Measurements from ENCODE around the gene UGT1A6.

- TF ChIP-seq MAFK (IDR thresholded peaks at IDR 0.05; ENCODE audit: partially characterized antibody) (no peak), SMC3 (IDR thresholded peaks at IDR 0.05) (no peak), RAD21 (conservative IDR thresholded peaks at IDR 0.05 in 1 of 2, IDR thresholded peaks at IDR 0.05 in 1 of 2) (no peak), POLR2A (IDR thresholded peaks at IDR 0.05; ENCODE audit: low read length) (no peak), TP53 (CRISPR knock-in tag; IDR thresholded peaks at IDR 0.05) (no peak), REST (IDR thresholded peaks at IDR 0.05) (no peak), MYC (IDR thresholded peaks at IDR 0.05; ENCODE audit: borderline replicate concordance, low read length) (no peak), ZFP36 (IDR thresholded peaks at IDR 0.05; ENCODE audit: borderline replicate concordance, partially characterized antibody) (no peak), KDM5A (IDR thresholded peaks at IDR 0.05) (no peak), HDAC2 (IDR thresholded peaks at IDR 0.05) (no peak), EP300 (IDR thresholded peaks at IDR 0.05) (no peak)
- TF ChIP-seq, protein P1, sequence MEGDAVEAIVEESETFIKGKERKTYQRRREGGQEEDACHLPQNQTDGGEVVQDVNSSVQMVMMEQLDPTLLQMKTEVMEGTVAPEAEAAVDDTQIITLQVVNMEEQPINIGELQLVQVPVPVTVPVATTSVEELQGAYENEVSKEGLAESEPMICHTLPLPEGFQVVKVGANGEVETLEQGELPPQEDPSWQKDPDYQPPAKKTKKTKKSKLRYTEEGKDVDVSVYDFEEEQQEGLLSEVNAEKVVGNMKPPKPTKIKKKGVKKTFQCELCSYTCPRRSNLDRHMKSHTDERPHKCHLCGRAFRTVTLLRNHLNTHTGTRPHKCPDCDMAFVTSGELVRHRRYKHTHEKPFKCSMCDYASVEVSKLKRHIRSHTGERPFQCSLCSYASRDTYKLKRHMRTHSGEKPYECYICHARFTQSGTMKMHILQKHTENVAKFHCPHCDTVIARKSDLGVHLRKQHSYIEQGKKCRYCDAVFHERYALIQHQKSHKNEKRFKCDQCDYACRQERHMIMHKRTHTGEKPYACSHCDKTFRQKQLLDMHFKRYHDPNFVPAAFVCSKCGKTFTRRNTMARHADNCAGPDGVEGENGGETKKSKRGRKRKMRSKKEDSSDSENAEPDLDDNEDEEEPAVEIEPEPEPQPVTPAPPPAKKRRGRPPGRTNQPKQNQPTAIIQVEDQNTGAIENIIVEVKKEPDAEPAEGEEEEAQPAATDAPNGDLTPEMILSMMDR (IDR thresholded peaks at IDR 0.05): no peak
- TF ChIP-seq, protein P2, sequence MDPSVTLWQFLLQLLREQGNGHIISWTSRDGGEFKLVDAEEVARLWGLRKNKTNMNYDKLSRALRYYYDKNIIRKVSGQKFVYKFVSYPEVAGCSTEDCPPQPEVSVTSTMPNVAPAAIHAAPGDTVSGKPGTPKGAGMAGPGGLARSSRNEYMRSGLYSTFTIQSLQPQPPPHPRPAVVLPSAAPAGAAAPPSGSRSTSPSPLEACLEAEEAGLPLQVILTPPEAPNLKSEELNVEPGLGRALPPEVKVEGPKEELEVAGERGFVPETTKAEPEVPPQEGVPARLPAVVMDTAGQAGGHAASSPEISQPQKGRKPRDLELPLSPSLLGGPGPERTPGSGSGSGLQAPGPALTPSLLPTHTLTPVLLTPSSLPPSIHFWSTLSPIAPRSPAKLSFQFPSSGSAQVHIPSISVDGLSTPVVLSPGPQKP (IDR thresholded peaks at IDR 0.05; ENCODE audit: low read depth, low read length): no peak
- TF ChIP-seq, protein P3, sequence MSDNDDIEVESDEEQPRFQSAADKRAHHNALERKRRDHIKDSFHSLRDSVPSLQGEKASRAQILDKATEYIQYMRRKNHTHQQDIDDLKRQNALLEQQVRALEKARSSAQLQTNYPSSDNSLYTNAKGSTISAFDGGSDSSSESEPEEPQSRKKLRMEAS (IDR thresholded peaks at IDR 0.05): no peak
Observed at GRCh38 chr2:233778030-233778429, 85.3 kb downstream of the UGT1A6 start, which contains the start of gene MROH2A.

Measured in A549 (cell line).